Chondrocyte (in vitro differentiated cells): ENCODE measurements around the gene IFNW1. TPM values are rescaled to one million over a fixed set of nuclear protein-coding genes. Genes with fewer than 3 reads are reported as not detected.

Source experiments
- DNase-seq: peaks from one replicate; pipeline ENCODE4 v3.0.0; 2021; ENCODE audit warnings: mixed read lengths, low spot score
- H3K27ac Mint-ChIP-seq: one replicate; pipeline ENCODE4 v1.8.0; 2021; ENCODE audit warnings: mild to moderate bottlenecking, moderate library complexity, mixed read lengths; ENCODE audit not compliant: unreplicated experiment
- H3K27me3 Mint-ChIP-seq: 2 replicates; pipeline ENCODE4 v1.8.0; 2021; ENCODE audit warnings: low read depth, mixed read lengths
- H3K36me3 Mint-ChIP-seq: 2 replicates; pipeline ENCODE4 v1.8.0; 2021; ENCODE audit warnings: low read depth, mixed read lengths
- H3K4me1 Mint-ChIP-seq: 2 replicates; pipeline ENCODE4 v1.8.0; 2021; ENCODE audit warnings: low read depth, mild to moderate bottlenecking, mixed read lengths
- H3K4me3 Mint-ChIP-seq: one replicate; pipeline ENCODE4 v1.8.0; 2021; ENCODE audit warnings: mild to moderate bottlenecking, moderate library complexity, mixed read lengths; ENCODE audit not compliant: unreplicated experiment
- H3K9me3 Mint-ChIP-seq: 2 replicates; pipeline ENCODE4 v1.8.0; 2021; ENCODE audit warnings: low read depth, mixed read lengths
- total RNA-seq: library from RNA; stranded (reverse); gene quantifications from 3 replicates; pipeline ENCODE4 v1.2.1, GENCODE V29; 2021
- TF ChIP-seq, protein P1 (sequence below): fragments of 200-600 bp; sonication (generic); IDR thresholded peaks from 2 replicates; pipeline ENCODE4 v1.5.0; 2021; ENCODE audit warnings: antibody characterized with exemption, mild to moderate bottlenecking, moderate library complexity

IFNW1 gene
- total RNA-seq, 1 donor from 2014 or later, result not detected

DNA sequence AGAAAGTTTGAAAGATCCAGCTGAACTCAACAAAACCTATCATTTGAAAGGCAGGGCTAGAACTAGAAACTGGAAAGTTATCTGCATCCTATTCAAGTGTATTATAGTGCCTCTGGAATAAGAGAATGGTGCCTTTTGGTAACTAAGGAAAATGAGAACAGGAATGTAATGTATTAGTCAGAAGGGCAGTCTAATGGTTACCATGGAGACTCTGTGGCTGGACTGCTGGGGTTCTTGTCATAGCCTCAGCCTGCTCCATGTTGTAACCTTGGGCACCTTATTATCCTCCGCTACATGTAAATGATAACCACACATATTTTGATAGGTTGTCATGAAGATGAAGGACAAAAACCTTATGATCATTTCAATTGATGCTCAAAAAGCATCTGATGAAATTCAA lies 39.3 kb downstream of the IFNW1 start:
- no peak overlapping the region for H3K27ac Mint-ChIP-seq
- H3K27me3 Mint-ChIP-seq, result peaks cover 3% of the 10 kb centered on the region
- H3K4me3 Mint-ChIP-seq, result no peak overlapping the region
- no peak for DNase-seq
- TF ChIP-seq, protein P1, sequence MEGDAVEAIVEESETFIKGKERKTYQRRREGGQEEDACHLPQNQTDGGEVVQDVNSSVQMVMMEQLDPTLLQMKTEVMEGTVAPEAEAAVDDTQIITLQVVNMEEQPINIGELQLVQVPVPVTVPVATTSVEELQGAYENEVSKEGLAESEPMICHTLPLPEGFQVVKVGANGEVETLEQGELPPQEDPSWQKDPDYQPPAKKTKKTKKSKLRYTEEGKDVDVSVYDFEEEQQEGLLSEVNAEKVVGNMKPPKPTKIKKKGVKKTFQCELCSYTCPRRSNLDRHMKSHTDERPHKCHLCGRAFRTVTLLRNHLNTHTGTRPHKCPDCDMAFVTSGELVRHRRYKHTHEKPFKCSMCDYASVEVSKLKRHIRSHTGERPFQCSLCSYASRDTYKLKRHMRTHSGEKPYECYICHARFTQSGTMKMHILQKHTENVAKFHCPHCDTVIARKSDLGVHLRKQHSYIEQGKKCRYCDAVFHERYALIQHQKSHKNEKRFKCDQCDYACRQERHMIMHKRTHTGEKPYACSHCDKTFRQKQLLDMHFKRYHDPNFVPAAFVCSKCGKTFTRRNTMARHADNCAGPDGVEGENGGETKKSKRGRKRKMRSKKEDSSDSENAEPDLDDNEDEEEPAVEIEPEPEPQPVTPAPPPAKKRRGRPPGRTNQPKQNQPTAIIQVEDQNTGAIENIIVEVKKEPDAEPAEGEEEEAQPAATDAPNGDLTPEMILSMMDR, result no peak
- H3K36me3 Mint-ChIP-seq, result no peaks in the 10 kb centered on the region
- no peaks in the 10 kb centered on the region for H3K9me3 Mint-ChIP-seq
- H3K4me1 Mint-ChIP-seq, result peaks cover under 1% of the 10 kb centered on the region

- Mint-ChIP-seq H3K27ac (no peak overlapping the region), H3K4me1 (peaks cover 21% of the 10 kb centered on the region), H3K4me3 (no peak overlapping the region), H3K9me3 (no peaks in the 10 kb centered on the region), H3K36me3 (peaks cover 2% of the 10 kb centered on the region), H3K27me3 (peaks cover 1% of the 10 kb centered on the region)
- DNase-seq, result no peak
- TF ChIP-seq, protein P1, result no peak
Measured at GRCh38 chr9:21097817-21098216, 43.8 kb downstream of the IFNW1 start.

- Mint-ChIP-seq H3K36me3 (peaks cover 2% of the 10 kb centered on the region), H3K27ac (no peak overlapping the region), H3K9me3 (no peaks in the 10 kb centered on the region), H3K4me3 (no peak overlapping the region), H3K27me3 (no peaks in the 10 kb centered on the region), H3K4me1 (peaks cover 21% of the 10 kb centered on the region)
- DNase-seq, result no peak
- TF ChIP-seq, protein P1, result no peak
Measured at GRCh38 chr9:21096901-21097255, 44.8 kb downstream of the IFNW1 start.

DNA sequence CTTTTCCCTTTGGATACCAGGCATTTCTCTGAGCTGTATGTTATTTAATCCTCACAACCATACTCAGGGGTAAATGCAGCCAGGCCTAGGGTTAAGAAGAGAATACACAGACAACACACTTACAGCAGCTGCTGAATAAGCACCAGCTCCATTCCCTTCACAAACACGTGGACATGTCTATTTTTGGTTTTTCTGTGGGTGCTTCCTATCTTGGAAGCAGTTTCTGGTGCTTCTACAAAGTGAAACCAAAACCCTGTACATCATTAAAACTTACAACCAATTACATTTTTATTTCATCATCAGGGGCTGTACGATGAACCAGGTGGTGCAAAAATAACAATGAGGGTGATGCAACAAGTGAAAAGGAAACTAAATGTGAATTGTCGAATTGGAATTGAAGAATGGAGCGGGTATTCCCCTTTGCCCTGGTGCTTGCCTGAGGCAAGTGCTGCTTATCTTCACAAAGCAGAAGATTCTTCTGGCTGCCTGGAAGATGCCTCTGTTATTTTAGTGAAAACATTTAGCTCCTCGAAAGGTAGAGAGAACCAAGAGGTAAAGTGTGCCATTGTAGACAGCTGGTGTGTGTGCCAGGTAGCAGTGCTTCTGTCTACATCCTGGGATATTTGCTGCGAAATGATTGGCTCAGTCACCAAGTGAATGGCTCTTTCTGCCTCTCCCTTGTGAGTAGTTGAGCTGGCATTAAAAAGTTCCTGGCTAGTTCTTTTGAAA lies 45.3 kb downstream of the IFNW1 start:
- Mint-ChIP-seq H3K27ac (peak overlapping the region; percentile 55), H3K4me3 (peak overlapping the region; percentile 5), H3K36me3 (peaks cover 2% of the 10 kb centered on the region), H3K4me1 (peaks cover 21% of the 10 kb centered on the region), H3K9me3 (no peaks in the 10 kb centered on the region), H3K27me3 (no peaks in the 10 kb centered on the region)
- TF ChIP-seq, protein P1, result no peak
- DNase-seq, result no peak

GRCh38 chr9:21095561-21095960 lies 46.1 kb downstream of the IFNW1 start:
- Mint-ChIP-seq H3K4me1 (peaks cover 21% of the 10 kb centered on the region), H3K27ac (peak overlapping the region; percentile 18), H3K4me3 (no peak overlapping the region), H3K9me3 (no peaks in the 10 kb centered on the region), H3K36me3 (peaks cover 2% of the 10 kb centered on the region), H3K27me3 (peaks cover 4% of the 10 kb centered on the region)
- TF ChIP-seq, protein P1, result no peak
- no peak for DNase-seq

Other genes starting within 250 kb of the IFNW1 start
- 0.97 to 1.3 TPM (median 0.97 TPM) in 3 replicates for gene HACD4, start 110.2 kb downstream of the IFNW1 start, total RNA-seq
- not detected in 3 replicates for gene IFNB1, start 63.9 kb downstream of the IFNW1 start, total RNA-seq
- gene IFNA21, start 24.8 kb upstream of the IFNW1 start, total RNA-seq, result not detected in 3 replicates
- not detected in 3 replicates for gene IFNA4, start 45.8 kb upstream of the IFNW1 start, total RNA-seq
- not detected in 3 replicates for gene IFNA7, start 60.4 kb upstream of the IFNW1 start, total RNA-seq
- not detected in 3 replicates for gene IFNA10, start 65.3 kb upstream of the IFNW1 start, total RNA-seq
- not detected in 3 replicates for gene IFNA16, start 75.5 kb upstream of the IFNW1 start, total RNA-seq
- not detected in 3 replicates for gene IFNA17, start 86.4 kb upstream of the IFNW1 start, total RNA-seq
- not detected in 3 replicates for gene IFNA14, start 98.2 kb upstream of the IFNW1 start, total RNA-seq
- gene IFNA5, start 163.5 kb upstream of the IFNW1 start, total RNA-seq, result not detected in 3 replicates
- 27.6 to 32.6 TPM (median 28.9 TPM) in 3 replicates for gene KLHL9, start 193.6 kb upstream of the IFNW1 start, total RNA-seq
- not detected in 3 replicates for gene IFNA6, start 209.1 kb upstream of the IFNW1 start, total RNA-seq
- not detected in 3 replicates for gene IFNA13, start 226.2 kb upstream of the IFNW1 start, total RNA-seq
- not detected in 3 replicates for gene IFNA2, start 243.6 kb upstream of the IFNW1 start, total RNA-seq